Endothelial cell (in vitro differentiated cells): ENCODE results near the gene SH3RF3. TPM values are rescaled to one million over a fixed set of nuclear protein-coding genes. Genes with fewer than 3 reads are reported as not detected.

Experiments
- DNase-seq: peaks from one replicate; pipeline ENCODE4 v3.0.0; 2021; ENCODE audit warnings: low spot score
- H3K27ac Mint-ChIP-seq: one replicate; pipeline ENCODE4 v1.8.0; 2021; ENCODE audit warnings: mixed read lengths, inconsistent platforms; ENCODE audit not compliant: unreplicated experiment
- H3K27me3 Mint-ChIP-seq: one replicate; pipeline ENCODE4 v1.8.0; 2021; ENCODE audit warnings: mild to moderate bottlenecking, moderate library complexity, mixed read lengths, inconsistent platforms; ENCODE audit not compliant: unreplicated experiment
- H3K36me3 Mint-ChIP-seq: one replicate; pipeline ENCODE4 v1.8.0; 2021; ENCODE audit warnings: mild to moderate bottlenecking, low read depth, mixed read lengths, inconsistent platforms; ENCODE audit not compliant: unreplicated experiment
- H3K4me1 Mint-ChIP-seq: one replicate; pipeline ENCODE4 v1.8.0; 2021; ENCODE audit warnings: mild to moderate bottlenecking, mixed read lengths, inconsistent platforms; ENCODE audit not compliant: unreplicated experiment
- H3K4me3 Mint-ChIP-seq: one replicate; pipeline ENCODE4 v1.8.0; 2021; ENCODE audit warnings: mild to moderate bottlenecking, mixed read lengths, inconsistent platforms; ENCODE audit not compliant: unreplicated experiment
- H3K9me3 Mint-ChIP-seq: one replicate; pipeline ENCODE4 v1.8.0; 2021; ENCODE audit warnings: mixed read lengths, inconsistent platforms; ENCODE audit not compliant: unreplicated experiment
- CTCF ChIP-seq: fragments of 200-600 bp; sonication (generic); IDR thresholded peaks from one replicate; pipeline ENCODE4 v1.5.0; 2021; ENCODE audit warnings: antibody characterized with exemption; ENCODE audit not compliant: unreplicated experiment
- total RNA-seq: library from RNA; stranded (reverse); fragmentation: NEBNext Ultra II Directional; extraction: Animal tissue kit (Norgen Biotek cat#: 25700); gene quantifications from one replicate; pipeline ENCODE4 v1.2.1, GENCODE V29; 2021; ENCODE audit not compliant: unreplicated experiment

SH3RF3 gene
- total RNA-seq, 1 donor from 2014 or later = 12.8 TPM

GRCh38 chr2:109347626-109348025 lies 218.6 kb downstream of the SH3RF3 start:
- Mint-ChIP-seq H3K27me3 (peaks cover 1% of the 10 kb centered on the region), H3K27ac (no peak overlapping the region), H3K4me3 (no peak overlapping the region), H3K9me3 (no peaks in the 10 kb centered on the region), H3K36me3 (no peaks in the 10 kb centered on the region), H3K4me1 (peaks cover 32% of the 10 kb centered on the region)
- no peak for DNase-seq
- TF ChIP-seq CTCF = no peak

GRCh38 chr2:109348190-109348589 lies 219.2 kb downstream of the SH3RF3 start:
- no peak for DNase-seq
- H3K9me3 Mint-ChIP-seq = no peaks in the 10 kb centered on the region
- TF ChIP-seq CTCF = no peak
- no peak overlapping the region for H3K27ac Mint-ChIP-seq
- H3K4me3 Mint-ChIP-seq = no peak overlapping the region
- H3K27me3 Mint-ChIP-seq = peaks cover 1% of the 10 kb centered on the region
- peaks cover 32% of the 10 kb centered on the region for H3K4me1 Mint-ChIP-seq
- no peaks in the 10 kb centered on the region for H3K36me3 Mint-ChIP-seq

- H3K27ac Mint-ChIP-seq = peak overlapping the region; percentile 58
- no peaks in the 10 kb centered on the region for H3K36me3 Mint-ChIP-seq
- no peaks in the 10 kb centered on the region for H3K9me3 Mint-ChIP-seq
- TF ChIP-seq CTCF = no peak
- DNase-seq = no peak
- H3K4me3 Mint-ChIP-seq = no peak overlapping the region
- peaks cover 1% of the 10 kb centered on the region for H3K27me3 Mint-ChIP-seq
- peaks cover 32% of the 10 kb centered on the region for H3K4me1 Mint-ChIP-seq
These were observed 219.9 kb downstream of the SH3RF3 start for GRCh38 chr2:109348671-109349502.

GRCh38 chr2:109349503-109350465 lies 220.8 kb downstream of the SH3RF3 start:
- Mint-ChIP-seq H3K4me1 (peaks cover 26% of the 10 kb centered on the region), H3K27ac (no peak overlapping the region), H3K9me3 (no peaks in the 10 kb centered on the region), H3K4me3 (no peak overlapping the region), H3K36me3 (no peaks in the 10 kb centered on the region), H3K27me3 (no peaks in the 10 kb centered on the region)
- DNase-seq = peak; percentile 22
- peak; percentile 39 for TF ChIP-seq CTCF
